Stimulated activated CD4-positive, alpha-beta T cell treated with anti-CD3 and anti-CD28 coated beads, Interleukin-12 subunit alpha, Interleukin-12 subunit beta, amount 100 ng/mL, for 4 hours (primary cell): ENCODE data around the gene MSS51.
"Not testable (repeated sequence)": the region's sequence is repeated elsewhere in the genome, so short reads cannot be mapped to it uniquely, and the experiment has no call there.

Experiments used
- DNase-seq: peaks from one replicate; pipeline ENCODE4 v3.0.0-alpha.2; 2020

Gene MSS51

DNA sequence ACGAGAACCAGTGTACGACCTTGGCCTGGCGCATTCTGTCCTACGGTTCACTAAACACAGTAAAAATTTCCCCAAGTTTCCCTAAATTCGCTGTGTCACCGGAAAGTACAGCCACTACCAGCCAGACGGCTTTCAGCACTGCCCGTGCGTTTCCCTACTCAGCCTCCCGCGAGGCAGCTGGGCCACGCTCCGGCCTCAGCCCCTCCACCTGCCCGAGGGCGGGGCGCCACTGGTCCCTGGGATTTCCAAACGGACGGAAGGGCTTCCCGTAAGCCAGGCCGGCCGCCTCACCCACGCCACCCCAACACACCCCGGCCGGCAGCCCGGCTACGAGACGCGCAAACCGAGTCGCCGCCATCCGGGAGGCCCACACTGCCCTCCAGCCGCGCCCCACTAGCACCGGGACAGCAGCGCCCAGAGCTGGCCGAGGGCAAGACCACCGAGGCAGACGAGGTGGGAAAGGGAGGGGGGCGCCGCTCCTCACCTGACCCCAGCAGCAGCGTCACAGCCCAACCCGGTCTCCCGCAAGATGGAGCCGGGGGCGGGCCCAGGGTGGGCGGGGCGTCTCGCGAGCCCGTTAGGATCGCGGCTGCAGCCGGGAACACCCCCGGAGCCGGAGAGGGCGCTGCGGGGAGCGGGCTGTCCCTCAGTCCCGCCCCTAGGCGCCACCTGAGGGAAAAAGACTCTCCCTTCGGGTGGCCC, 19.7 kb downstream of the MSS51 start, which contains the start of gene ANXA7:
ANXA7 (minus strand) TSS at position 531 of the 702 bp plus-strand sequence. CDS start 13,202 bp downstream, outside the sequence.
- peak; percentile 96 for DNase-seq

DNA sequence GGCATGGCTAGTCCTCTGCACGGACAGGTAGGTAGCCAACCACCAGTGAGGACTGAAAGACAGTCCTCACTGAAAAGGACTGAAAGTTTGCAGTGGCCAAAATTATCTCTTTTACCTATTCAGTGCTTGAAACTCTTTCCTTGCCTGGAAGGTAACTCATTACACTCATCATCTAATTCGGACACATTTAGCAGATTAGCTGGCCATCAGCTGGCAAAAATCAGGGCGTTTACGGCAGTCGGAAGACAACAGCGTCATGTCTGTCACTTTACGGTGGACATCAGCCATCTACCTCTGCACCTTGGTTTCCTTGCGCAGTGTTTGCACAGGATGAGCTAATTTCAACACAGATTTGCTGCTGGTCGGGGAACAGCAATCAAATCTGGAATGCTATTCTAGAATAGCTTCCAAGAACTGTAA, 20.2 kb downstream of the MSS51 start:
- DNase-seq: no peak

- DNase-seq: no peak
These were observed 22.5 kb downstream of the MSS51 start for GRCh38 chr10:73410897-73411296.

DNA sequence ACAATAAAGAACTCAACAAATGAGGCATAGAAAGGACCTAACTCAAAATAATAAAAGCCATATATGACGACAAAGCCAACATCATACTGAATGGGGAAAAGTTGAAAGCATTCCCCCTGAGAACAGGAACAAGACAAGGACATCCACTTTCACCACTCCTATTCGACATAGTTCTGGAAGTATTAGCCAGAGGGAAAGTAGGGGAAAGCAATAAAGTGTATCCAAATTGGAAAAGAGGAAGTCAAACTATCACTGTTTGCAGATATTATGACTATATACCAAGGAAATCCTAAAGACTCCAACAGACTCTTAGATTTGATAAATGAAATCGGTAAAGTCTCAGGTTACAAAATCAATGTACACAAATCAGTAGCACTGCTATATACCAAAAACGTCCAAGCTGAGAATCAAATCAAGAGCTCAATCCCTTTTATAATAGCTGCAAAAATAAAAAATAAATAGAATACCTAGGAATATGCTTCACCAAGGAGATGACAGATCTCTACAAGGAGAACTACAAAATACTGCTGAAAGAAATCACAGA, 24.3 kb downstream of the MSS51 start:
- DNase-seq: no peak

DNA sequence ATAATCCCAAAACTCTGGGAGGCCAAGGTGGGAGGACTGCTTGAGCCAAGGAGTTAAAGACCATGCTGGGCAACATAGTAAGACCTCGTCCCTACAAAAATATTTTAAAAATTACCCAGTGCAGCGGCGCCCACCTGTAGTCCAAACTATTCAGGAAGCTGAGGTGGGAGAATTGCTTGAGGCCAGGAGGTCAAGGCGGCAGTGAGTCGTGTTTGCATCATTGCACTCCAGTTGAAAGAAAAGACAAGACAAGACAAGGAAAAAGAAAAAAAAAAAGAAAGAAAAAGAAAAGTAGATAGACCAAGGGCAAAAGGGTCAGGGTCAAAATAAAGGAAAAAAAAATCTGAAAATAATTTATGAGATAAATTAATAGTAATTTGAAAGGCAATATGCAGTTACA, 25.3 kb downstream of the MSS51 start:
- DNase-seq: no peak

DNA sequence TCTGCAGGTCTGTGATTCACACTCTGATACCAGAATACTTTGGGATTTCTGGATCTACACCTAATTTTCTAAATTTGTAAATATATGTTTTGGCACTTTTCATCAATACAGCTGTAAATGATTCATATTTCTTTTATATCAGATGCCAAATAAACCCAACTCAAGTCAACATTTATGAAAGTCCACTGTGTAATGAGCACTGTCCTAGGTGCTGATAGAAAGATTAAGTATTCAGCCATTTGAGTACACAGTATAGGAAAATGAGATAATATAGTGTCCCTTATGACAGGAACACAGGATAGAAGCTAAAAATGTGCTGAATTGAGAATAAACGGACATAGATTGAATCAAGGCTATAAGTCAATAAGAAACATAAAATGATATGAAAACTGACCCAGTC, 25.9 kb downstream of the MSS51 start:
- DNase-seq: no peak

- no peak for DNase-seq
These were observed 26.5 kb downstream of the MSS51 start for GRCh38 chr10:73406846-73407245.

DNA sequence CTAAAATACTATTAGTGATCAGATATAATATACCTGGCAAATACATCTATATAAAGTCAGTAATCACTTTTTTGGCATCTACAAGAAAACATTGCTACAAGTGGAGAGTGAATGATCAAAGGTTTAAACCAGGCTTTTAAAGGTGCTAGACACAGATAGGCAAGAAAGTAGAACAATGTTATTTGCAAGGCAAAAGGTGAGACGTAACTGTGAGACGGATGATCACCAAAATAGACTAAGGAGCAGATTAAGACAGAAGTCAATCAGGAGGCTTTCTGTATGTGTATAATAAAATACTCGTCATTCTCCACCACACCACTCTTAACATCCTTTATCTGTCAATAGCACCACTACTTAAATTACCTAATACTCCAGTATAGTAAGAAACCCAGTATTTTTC, 27.8 kb downstream of the MSS51 start:
- no peak for DNase-seq

- DNase-seq: no peak
These were observed 28.7 kb downstream of the MSS51 start for GRCh38 chr10:73404690-73405089.

DNA sequence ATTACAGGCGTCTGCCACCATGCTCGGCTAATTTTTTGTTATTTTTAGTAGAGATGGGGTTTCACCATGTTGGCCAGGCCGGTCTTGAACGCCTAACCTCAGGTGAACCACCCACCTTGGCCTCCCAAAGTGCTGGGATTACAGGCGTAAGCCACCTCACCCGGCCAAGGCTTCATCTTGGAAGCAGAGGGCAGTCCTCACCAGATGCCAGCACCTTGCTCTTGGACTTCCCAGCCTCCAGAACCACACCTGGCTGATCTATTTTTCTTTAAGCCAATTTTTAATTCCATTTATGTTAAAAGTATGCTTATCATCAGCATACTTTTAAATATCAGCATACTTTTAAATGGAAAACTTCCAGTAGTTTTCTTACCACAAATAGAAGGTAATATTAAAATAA, 31.7 kb downstream of the MSS51 start:
- no peak for DNase-seq

DNA sequence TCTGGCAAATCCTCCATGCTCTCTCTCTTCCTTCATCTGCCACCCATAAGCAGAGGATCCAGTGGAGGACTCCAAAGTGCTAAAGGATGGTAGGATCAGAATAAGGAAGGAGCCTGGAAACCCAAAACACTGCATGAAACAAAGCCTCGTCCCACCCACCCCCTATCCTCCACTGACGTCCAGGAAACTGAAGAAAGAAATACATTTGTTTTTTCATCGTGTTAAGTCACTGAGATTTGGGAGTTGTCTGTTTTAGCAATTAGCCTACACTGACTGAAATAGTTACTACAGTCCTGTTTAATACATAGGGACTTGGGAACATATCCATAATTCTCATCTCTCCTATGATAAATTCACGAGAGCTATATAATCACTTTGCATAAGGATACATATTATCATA, 34.3 kb downstream of the MSS51 start:
- no peak for DNase-seq

GRCh38 chr10:73398024-73398423, 35.3 kb downstream of the MSS51 start:
- DNase-seq: no peak

- not testable (repeated sequence) for DNase-seq
These were observed 39.0 kb downstream of the MSS51 start for GRCh38 chr10:73394325-73394724.

DNA sequence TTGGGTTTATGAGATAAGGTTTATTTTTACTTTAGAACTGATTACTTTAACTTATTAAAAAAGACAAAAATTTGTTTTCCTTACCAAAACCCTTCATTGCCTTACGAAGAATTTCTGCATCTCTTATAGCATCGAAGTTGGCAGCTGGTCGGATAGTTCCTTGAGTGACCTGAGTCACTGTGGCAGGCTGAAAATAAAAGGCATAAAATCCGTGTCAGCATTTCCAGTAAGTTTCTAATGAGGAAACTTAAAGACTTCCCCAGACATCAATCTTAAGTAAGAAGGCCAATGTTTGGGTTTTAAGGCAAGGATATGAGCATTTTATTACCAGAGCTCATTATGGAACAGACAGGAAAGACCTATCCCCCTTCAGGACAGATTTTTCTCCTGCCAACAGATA, 45.1 kb downstream of the MSS51 start:
- no peak for DNase-seq

GRCh38 chr10:73386583-73386982, 46.8 kb downstream of the MSS51 start:
- no peak for DNase-seq

- no peak for DNase-seq
These were observed 54.2 kb downstream of the MSS51 start for GRCh38 chr10:73379064-73379748.

GRCh38 chr10:73376679-73377078, 56.7 kb downstream of the MSS51 start:
- no peak for DNase-seq
